Stimulated activated naive CD4-positive, alpha-beta T cell treated with Interleukin-2 at 50 U/mL for 16 hours (primary cell): ENCODE results near the gene PAQR6.
A peak's percentile ranks its signal among the peaks of the same experiment; 100 is the strongest.

Experiments used
- DNase-seq: peaks from one replicate; lab custom pipeline; 2025; lab: John Stamatoyannopoulos, UW

The PAQR6 gene

GRCh38 chr1:156195853-156196252 lies 52.0 kb downstream of the PAQR6 start:
- DNase-seq, result no peak

GRCh38 chr1:156194300-156194652 lies 53.6 kb downstream of the PAQR6 start:
- DNase-seq, result no peak

GRCh38 chr1:156193488-156194299 lies 54.2 kb downstream of the PAQR6 start, which contains the start of gene SLC25A44:
Gene SLC25A44 (plus strand): TSS chr1:156194104. CDS start chr1:156199848, 5,744 bp downstream.
- peak; percentile 92 for DNase-seq
